Activated CD4-positive, alpha-beta memory T cell treated with anti-CD3 and anti-CD28 coated beads for 36 hours (primary cell): ENCODE measurements around the gene PPP1R11. TPM values are rescaled to one million over a fixed set of nuclear protein-coding genes. Genes with fewer than 3 reads are reported as not detected.
A peak's percentile ranks its signal among the peaks of the same experiment; 100 is the strongest.

Experiments
- CTCF ChIA-PET: fragments of 350-600 bp; sonication (Branson Sonifier 250); formaldehyde crosslinking; loops from one replicate; lab custom pipeline; 2021; ENCODE audit warnings: antibody characterized with exemption, inconsistent platforms; lab: Charles Lee
- POLR2A ChIA-PET: fragments of 350-600 bp; sonication (Branson Sonifier 250); formaldehyde crosslinking; loops from one replicate; lab custom pipeline; 2021; ENCODE audit warnings: antibody characterized with exemption; lab: Charles Lee
- DNase-seq: peaks from one replicate; pipeline ENCODE4 v3.0.0-alpha.2; 2020
- H3K27ac Mint-ChIP-seq: one replicate; pipeline ENCODE4 v1.8.0; 2021; ENCODE audit warnings: mixed read lengths
- H3K27me3 Mint-ChIP-seq: one replicate; pipeline ENCODE4 v1.8.0; 2021; ENCODE audit warnings: mixed read lengths
- H3K36me3 Mint-ChIP-seq: one replicate; pipeline ENCODE4 v1.8.0; 2021; ENCODE audit warnings: mixed read lengths
- H3K4me1 Mint-ChIP-seq: one replicate; pipeline ENCODE4 v1.8.0; 2021; ENCODE audit warnings: low read depth, mixed read lengths
- H3K4me3 Mint-ChIP-seq: one replicate; pipeline ENCODE4 v1.8.0; 2021; ENCODE audit warnings: mild to moderate bottlenecking, mixed read lengths
- H3K9me3 Mint-ChIP-seq: one replicate; pipeline ENCODE4 v1.8.0; 2021; ENCODE audit warnings: mixed read lengths
- intact Hi-C: fragments of 100-400 bp; cut with micrococcal nuclease; formaldehyde crosslinking; loops from one replicate; pipeline ENCODE4 v1.15.1; 2023
- total RNA-seq, 2 experiments: library from RNA; stranded (reverse); gene quantifications; one replicate each; pipeline ENCODE4 v1.2.3, GENCODE V29; 2021

PPP1R11 gene
- total RNA-seq, 2 experiments from 2014 or later, result 51.3 to 55.0 TPM

- CTCF ChIA-PET, result interaction anchor here (3.6 to 5.7 kb wide), 2 partner anchors 40 to 69 kb away, joined by 18 to 28 read pairs; no protein-coding TSS in a partner anchor
- H3K27ac Mint-ChIP-seq, result peak overlapping the region; percentile 99
- H3K27me3 Mint-ChIP-seq, result no peaks in the 10 kb centered on the region
- intact Hi-C loops, result loop anchor here (5.0 kb wide), 1 partner anchor 340 kb away; the partner anchor contains the start of gene HLA-F
- POLR2A ChIA-PET, result interaction anchor here (0.7 to 1.8 kb wide), 2 partner anchors 47 to 150 kb away, joined by 3 to 9 read pairs; partner anchors contain the start of gene TRIM26
- peaks cover 38% of the 10 kb centered on the region for H3K4me1 Mint-ChIP-seq
- peak; percentile 8 for DNase-seq
- peak overlapping the region; percentile 99 for H3K4me3 Mint-ChIP-seq
- peaks cover 6% of the 10 kb centered on the region for H3K9me3 Mint-ChIP-seq
- H3K36me3 Mint-ChIP-seq, result peaks cover 24% of the 10 kb centered on the region
These were observed 4.4 kb upstream of the PPP1R11 start for GRCh38 chr6:30062471-30063178.

- Mint-ChIP-seq H3K36me3 (peaks cover 25% of the 10 kb centered on the region), H3K27ac (peak overlapping the region; percentile 15), H3K4me1 (peaks cover 45% of the 10 kb centered on the region), H3K9me3 (peaks cover 6% of the 10 kb centered on the region), H3K27me3 (no peaks in the 10 kb centered on the region), H3K4me3 (no peak overlapping the region)
- ChIA-PET CTCF (interaction anchor here (5.7 kb wide), 1 partner anchor 39 kb away, joined by 28 read pairs; no protein-coding TSS in a partner anchor), POLR2A (no interaction called here)
- DNase-seq, result no peak
- intact Hi-C loops, result loop anchor here (5.0 kb wide), 1 partner anchor 341 kb away; the partner anchor contains the start of gene HLA-F
These were observed 3.7 kb upstream of the PPP1R11 start for GRCh38 chr6:30063315-30063714.

- Mint-ChIP-seq H3K9me3 (peaks cover 6% of the 10 kb centered on the region), H3K36me3 (peaks cover 45% of the 10 kb centered on the region), H3K27me3 (peaks cover 4% of the 10 kb centered on the region), H3K4me3 (peak overlapping the region; percentile 88), H3K4me1 (peaks cover 48% of the 10 kb centered on the region), H3K27ac (peak overlapping the region; percentile 95)
- intact Hi-C loops, result loop anchor here (1.0 to 5.0 kb wide), 5 partner anchors 37 to 261 kb away; partner anchors contain the start of genes TRIM26 and TRIM39
- no peak for DNase-seq
- ChIA-PET CTCF (interaction anchor here (1.4 to 2.0 kb wide), 4 partner anchors 36 to 66 kb away, joined by 5 to 11 read pairs (median 8); no protein-coding TSS in a partner anchor), POLR2A (interaction anchor here (0.6 to 1.7 kb wide), 9 partner anchors 9 to 416 kb away, joined by 3 to 9 read pairs (median 3); partner anchors contain the start of genes RNF39 and TRIM26)
These were observed 916 bp upstream of the PPP1R11 start for GRCh38 chr6:30066082-30066481.

GRCh38 chr6:30067460-30068139 is 602 bp downstream of the PPP1R11 start:
- Mint-ChIP-seq H3K27me3 (peaks cover 15% of the 10 kb centered on the region), H3K4me1 (peaks cover 49% of the 10 kb centered on the region), H3K36me3 (peaks cover 43% of the 10 kb centered on the region), H3K9me3 (peaks cover 6% of the 10 kb centered on the region), H3K27ac (peak overlapping the region; percentile 95), H3K4me3 (peak overlapping the region; percentile 88)
- intact Hi-C loops, result loop anchor here (2.0 to 5.0 kb wide), 4 partner anchors 35 to 260 kb away; partner anchors contain the start of gene TRIM39
- POLR2A ChIA-PET, result interaction anchor here (0.6 to 1.6 kb wide), 2 partner anchors 10 to 146 kb away, joined by 3 to 9 read pairs; partner anchors contain the start of gene TRIM26
- CTCF ChIA-PET, result interaction anchor here (1.8 kb wide), 2 partner anchors 35 to 64 kb away, joined by 4 to 11 read pairs; no protein-coding TSS in a partner anchor
- no peak for DNase-seq

DNA sequence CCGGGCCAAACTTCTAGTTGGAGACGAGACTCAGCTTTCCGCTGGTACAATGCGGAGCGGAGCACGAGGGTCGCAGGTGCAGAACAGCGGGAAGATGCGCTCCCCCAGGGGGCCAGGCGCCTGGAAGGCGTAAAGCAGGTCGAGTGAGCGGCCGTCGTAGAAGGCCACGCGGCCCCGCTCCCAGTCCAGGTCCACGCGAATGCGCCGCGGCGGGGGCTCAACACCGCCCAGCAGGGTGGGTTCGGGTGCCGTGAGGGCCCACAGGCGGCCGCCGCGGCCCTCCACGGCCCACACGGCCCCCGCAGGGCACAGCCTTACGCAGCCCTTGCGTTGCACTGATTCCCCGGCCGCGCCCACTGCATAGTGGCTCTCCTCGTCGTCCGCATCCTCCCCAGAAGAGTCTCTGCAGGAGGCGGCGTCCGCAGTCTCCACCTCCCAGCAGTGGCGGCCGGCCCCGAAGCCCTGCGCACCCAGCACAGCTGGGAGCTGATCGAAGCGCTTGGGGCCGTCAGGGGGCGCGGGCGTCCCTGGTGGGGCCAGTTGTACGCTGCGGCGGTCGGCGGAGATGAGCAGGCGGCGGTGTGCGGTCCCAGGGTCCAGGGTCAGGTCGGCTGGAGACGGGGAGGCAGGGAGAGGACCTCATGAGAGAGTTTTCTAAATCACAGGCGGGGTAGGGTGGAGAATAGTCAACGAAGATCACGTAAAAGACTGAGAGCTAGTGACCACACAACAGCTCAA is 4.3 kb downstream of the PPP1R11 start:
- no peak overlapping the region for H3K27ac Mint-ChIP-seq
- POLR2A ChIA-PET, result interaction anchor here (1.2 kb wide), 1 partner anchor 10 kb away, joined by 3 read pairs; the partner anchor contains the start of gene POLR1H
- intact Hi-C loops, result no loop called here
- H3K4me3 Mint-ChIP-seq, result no peak overlapping the region
- H3K36me3 Mint-ChIP-seq, result peaks cover 26% of the 10 kb centered on the region
- DNase-seq, result no peak
- CTCF ChIA-PET, result no interaction called here
- no peaks in the 10 kb centered on the region for H3K9me3 Mint-ChIP-seq
- peaks cover 47% of the 10 kb centered on the region for H3K4me1 Mint-ChIP-seq
- peaks cover 34% of the 10 kb centered on the region for H3K27me3 Mint-ChIP-seq

DNA sequence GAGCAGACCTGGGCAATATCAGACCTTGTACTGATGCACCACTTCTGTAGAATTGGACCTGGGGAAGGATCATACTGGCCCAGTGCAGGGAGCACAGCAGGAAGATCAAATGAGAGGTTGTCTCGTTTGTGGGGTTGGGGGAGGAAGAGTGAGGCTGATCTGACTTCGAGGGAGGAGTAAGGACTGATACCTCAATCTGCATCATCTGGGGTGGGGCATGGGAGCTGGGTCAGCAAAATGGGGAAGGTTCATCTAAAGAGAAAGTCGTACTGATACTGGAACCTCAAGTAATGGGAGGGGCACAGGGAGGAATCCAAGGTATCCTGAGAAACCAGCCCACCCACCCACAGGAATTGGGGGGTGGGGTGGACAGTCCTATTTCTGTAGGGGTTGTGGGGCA is 4.9 kb downstream of the PPP1R11 start:
- Mint-ChIP-seq H3K27me3 (peaks cover 34% of the 10 kb centered on the region), H3K36me3 (peaks cover 26% of the 10 kb centered on the region), H3K27ac (no peak overlapping the region), H3K4me1 (peaks cover 53% of the 10 kb centered on the region), H3K9me3 (no peaks in the 10 kb centered on the region), H3K4me3 (no peak overlapping the region)
- CTCF ChIA-PET, result no interaction called here
- intact Hi-C loops, result no loop called here
- POLR2A ChIA-PET, result interaction anchor here (1.2 kb wide), 1 partner anchor 11 kb away, joined by 3 read pairs; the partner anchor contains the start of gene POLR1H
- DNase-seq, result no peak

DNA sequence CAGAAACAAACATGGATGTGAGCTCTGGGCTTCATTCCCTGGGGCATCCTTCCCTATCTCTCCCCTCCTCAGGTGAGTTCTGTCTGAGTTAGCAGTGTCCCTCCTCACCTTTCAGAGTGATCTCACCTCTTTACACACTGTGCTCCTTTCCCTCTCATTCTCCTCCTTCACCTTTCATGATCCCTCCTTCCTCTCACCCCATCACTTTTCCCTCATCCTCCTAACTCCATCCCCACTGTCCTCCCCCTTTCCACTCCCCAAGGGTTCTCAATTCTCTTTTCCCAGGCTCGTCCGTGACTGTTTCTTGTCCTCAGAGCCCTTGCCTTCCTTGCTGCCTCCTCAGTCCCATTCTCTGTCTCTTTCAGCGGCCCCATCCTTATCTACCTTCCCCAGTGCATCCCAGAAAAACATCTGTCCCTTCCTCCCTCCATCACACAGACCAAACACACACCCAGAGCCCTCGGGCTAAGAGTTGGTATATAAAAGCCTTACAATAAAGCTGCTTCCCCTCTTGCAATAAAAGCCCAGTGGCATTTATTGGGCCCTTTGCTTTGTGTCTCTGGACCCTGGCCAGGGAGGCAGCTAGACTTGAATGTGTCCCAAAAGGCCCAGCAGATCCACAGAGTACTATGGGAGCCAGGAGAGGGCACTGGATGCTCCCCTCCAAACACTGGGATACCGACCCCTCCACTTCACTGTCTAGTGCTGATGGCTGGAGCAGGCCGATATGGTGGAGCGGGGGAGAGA is 6.7 kb downstream of the PPP1R11 start:
- intact Hi-C loops, result no loop called here
- Mint-ChIP-seq H3K27me3 (peaks cover 34% of the 10 kb centered on the region), H3K4me3 (no peak overlapping the region), H3K27ac (no peak overlapping the region), H3K4me1 (peaks cover 47% of the 10 kb centered on the region), H3K36me3 (peaks cover 23% of the 10 kb centered on the region), H3K9me3 (no peaks in the 10 kb centered on the region)
- CTCF ChIA-PET, result interaction anchor here (0.7 to 1.3 kb wide), 2 partner anchors 12 to 58 kb away, joined by 3 to 4 read pairs; partner anchors contain the start of gene POLR1H
- DNase-seq, result no peak
- POLR2A ChIA-PET, result no interaction called here

DNA sequence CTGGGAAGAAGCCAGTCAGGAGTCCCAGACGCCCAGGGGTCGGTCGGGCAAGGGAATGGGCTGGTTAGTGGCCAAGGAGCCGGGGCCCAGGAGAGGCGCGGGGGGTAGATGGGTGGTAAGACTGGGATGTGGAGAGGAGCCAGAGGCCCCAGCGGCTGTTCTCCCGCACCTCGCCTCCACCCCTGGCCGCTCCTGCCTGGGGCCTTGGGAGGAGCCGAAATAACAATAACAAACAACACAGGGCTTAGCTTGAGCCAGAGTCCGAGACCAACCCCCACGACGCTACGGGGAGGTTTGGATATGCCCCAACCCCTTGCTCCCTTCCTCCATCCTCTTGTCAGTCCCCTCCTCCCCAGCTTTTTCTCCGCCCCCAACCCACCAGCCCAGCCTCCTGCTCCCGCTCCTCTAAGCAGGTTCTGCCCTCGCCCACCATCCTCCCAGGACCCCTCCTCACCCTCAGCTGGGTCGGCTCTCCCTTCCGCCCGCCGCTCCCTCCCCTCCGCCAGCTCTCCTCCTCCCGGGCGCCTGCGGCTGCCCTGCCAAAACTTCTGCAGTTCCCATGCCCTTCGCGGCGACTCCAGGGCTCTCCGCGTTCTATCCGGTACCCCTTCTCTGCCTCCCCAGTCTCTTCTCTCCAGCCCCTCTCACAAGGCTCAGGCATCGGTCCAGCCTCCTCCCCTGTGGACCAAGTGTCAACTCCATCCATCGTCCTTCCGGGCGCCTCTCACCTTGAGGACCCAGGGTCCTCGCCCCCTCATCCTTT is 7.5 kb downstream of the PPP1R11 start:
- H3K36me3 Mint-ChIP-seq, result peaks cover 17% of the 10 kb centered on the region
- CTCF ChIA-PET, result interaction anchor here (1.1 to 1.3 kb wide), 3 partner anchors 28 to 57 kb away, joined by 3 to 4 read pairs (median 3); no protein-coding TSS in a partner anchor
- H3K4me1 Mint-ChIP-seq, result peaks cover 45% of the 10 kb centered on the region
- H3K4me3 Mint-ChIP-seq, result peak overlapping the region; percentile 61
- H3K27me3 Mint-ChIP-seq, result peaks cover 34% of the 10 kb centered on the region
- H3K27ac Mint-ChIP-seq, result no peak overlapping the region
- POLR2A ChIA-PET, result interaction anchor here (1.6 to 2.0 kb wide), 2 partner anchors 9 to 29 kb away, joined by 3 to 9 read pairs; no protein-coding TSS in a partner anchor
- intact Hi-C loops, result no loop called here
- DNase-seq, result no peak
- H3K9me3 Mint-ChIP-seq, result no peaks in the 10 kb centered on the region

- H3K27me3 Mint-ChIP-seq, result peaks cover 34% of the 10 kb centered on the region
- ChIA-PET CTCF (interaction anchor here (0.7 to 1.3 kb wide), 4 partner anchors 28 to 56 kb away, joined by 3 to 4 read pairs (median 3); no protein-coding TSS in a partner anchor), POLR2A (interaction anchor here (1.6 to 2.0 kb wide), 2 partner anchors 9 to 28 kb away, joined by 3 to 9 read pairs; no protein-coding TSS in a partner anchor)
- intact Hi-C loops, result no loop called here
- H3K4me3 Mint-ChIP-seq, result peak within 1 kb of the TSS; percentile 61
- H3K4me1 Mint-ChIP-seq, result peaks cover 45% of the 10 kb centered on the region
- H3K27ac Mint-ChIP-seq, result no peak within 1 kb of the TSS
- peaks cover 10% of the 10 kb centered on the region for H3K36me3 Mint-ChIP-seq
- H3K9me3 Mint-ChIP-seq, result no peaks in the 10 kb centered on the region
- no peak for DNase-seq
These were observed 8.2 kb downstream of the PPP1R11 start, which contains the start of gene RNF39 for GRCh38 chr6:30075094-30075789. RNF39 (minus strand) TSS chr6:30075769; CDS start chr6:30075585, 184 bp downstream.
